ENCODE results near the gene HSPH1. TPM values are rescaled to one million over a fixed set of nuclear protein-coding genes. Genes with fewer than 3 reads are reported as not detected.

The HSPH1 gene
- total and polyA plus RNA-seq, 2 of the 8 experiments (the other 6 are each of a cell fraction or from before 2014, with no cell fraction given): 14.2 to 145 TPM

DNA sequence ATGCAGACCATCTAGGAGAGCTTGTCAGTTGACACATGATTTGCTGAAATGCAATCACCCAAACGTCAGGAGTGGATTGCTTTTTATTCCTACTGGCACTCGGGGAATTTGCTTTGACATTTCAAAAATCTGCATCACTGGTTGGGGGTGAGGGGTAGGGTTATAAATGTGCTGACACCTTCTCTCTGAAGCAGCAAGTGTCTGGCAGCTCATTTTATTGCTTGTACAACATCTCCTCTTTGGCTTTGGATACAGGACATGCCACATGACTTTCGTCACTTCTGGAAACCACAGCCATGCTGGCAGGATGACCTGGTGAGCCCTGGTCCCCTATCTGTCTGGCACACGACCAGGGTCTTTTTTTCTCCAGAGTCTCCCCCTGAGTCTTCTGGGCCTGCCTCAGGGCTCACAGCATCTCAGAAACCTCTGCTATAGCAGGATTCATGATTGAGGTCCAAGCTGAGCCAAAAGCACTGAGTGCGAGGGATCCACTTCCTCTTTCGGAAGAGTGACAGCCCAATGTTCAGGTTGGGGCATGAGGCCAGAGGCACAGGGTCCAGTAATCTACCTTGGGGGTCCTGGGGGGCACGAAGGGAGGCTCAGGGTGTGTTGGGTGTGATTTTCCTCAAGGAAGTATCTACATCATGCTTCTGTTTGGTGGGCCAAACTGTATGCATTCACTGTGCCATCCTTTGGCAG, 60.1 kb downstream of the HSPH1 start:
- peaks cover 0 to 5% (median 2%) of the 10 kb centered on the region in 4 experiments; a peak in 4 of 7 replicates for H3K4me1 ChIP-seq (replicated peaks in 1 of 4; ENCODE audit: control insufficient read depth in 3 of 4, insufficient read depth in 4 of 4, low read length in 3 of 4)
- no peaks in the 10 kb centered on the region for H3K27me3 ChIP-seq (replicated peaks in 1 of 4; ENCODE audit: control insufficient read depth in 3 of 4, extremely low read depth in 1 of 4, insufficient read depth in 3 of 4, low read length in 3 of 4)
- no peak overlapping the region for H2BK5ac ChIP-seq (ENCODE audit: low read depth, low read length)
- 0 out of 2 replicates have a peak overlapping the region, but pooled peaks have one; percentile 30 for H2AFZ ChIP-seq (ENCODE audit: low read length)
- ChIA-PET CTCF (ENCODE audit: partially characterized antibody) (interaction anchor here (1.4 to 2.0 kb wide), 2 partner anchors 50 to 57 kb away, joined by 4 read pairs; no protein-coding TSS in a partner anchor), POLR2A (ENCODE audit: partially characterized antibody) (no interaction called here)
- no peaks in the 10 kb centered on the region for H3K79me2 ChIP-seq (ENCODE audit: control insufficient read depth in 1 of 2, insufficient read depth in 2 of 2, low read length in 2 of 2)
- no peaks in the 10 kb centered on the region for H3K36me3 ChIP-seq (ENCODE audit: control insufficient read depth in 2 of 4, insufficient read depth in 4 of 4, low read length in 3 of 4)
- no peak overlapping the region for H4K5ac ChIP-seq (ENCODE audit: insufficient read length, low read depth, low read length)
- H3K4me3 ChIP-seq (ENCODE audit: extremely low read depth in 1 of 4, insufficient read depth in 2 of 4, low read depth in 3 of 4, low read length in 4 of 4): no peak overlapping the region
- H2BK15ac ChIP-seq (ENCODE audit: low read length): no peak overlapping the region
- no peak overlapping the region for H3K18ac ChIP-seq (ENCODE audit: extremely low read depth, low read length)
- no peak overlapping the region for H2BK12ac ChIP-seq (ENCODE audit: low read depth, low read length)
- no peak overlapping the region for H2BK20ac ChIP-seq (ENCODE audit: low read length)
- H3K4ac ChIP-seq (replicated peaks; ENCODE audit: insufficient read length, low read depth, low read length): no peak overlapping the region
- H4K8ac ChIP-seq (ENCODE audit: extremely low read depth, insufficient read depth, low read length): no peak overlapping the region; the same call in 1 of the 2 replicates
- no peak overlapping the region for H3K9ac ChIP-seq (replicated peaks in 1 of 4; ENCODE audit: extremely low read depth in 1 of 4, low read depth in 3 of 4, low read length in 3 of 4)
- H3K9me3 ChIP-seq (ENCODE audit: insufficient read depth in 2 of 2, low read depth in 1 of 2, low read length in 1 of 2): no peaks in the 10 kb centered on the region
- H3K23ac ChIP-seq (ENCODE audit: insufficient read length): no peak overlapping the region
- H3K4me2 ChIP-seq (ENCODE audit: insufficient read depth in 1 of 2, low read depth in 2 of 2, low read length in 2 of 2): no peak overlapping the region
- H2AK5ac ChIP-seq (ENCODE audit: low read depth, low read length): no peak overlapping the region
- no peak for FAIRE-seq
- H2BK120ac ChIP-seq (replicated peaks; ENCODE audit: low read depth, low read length): no peak overlapping the region
- no peak overlapping the region for H3K14ac ChIP-seq (ENCODE audit: insufficient read length)
- no peak for DNase-seq (ENCODE audit: low read depth in 1 of 2, low spot score in 2 of 2)
- H3K79me1 ChIP-seq (ENCODE audit: low read depth, low read length): no peaks in the 10 kb centered on the region
- no peak overlapping the region for H4K91ac ChIP-seq (replicated peaks; ENCODE audit: insufficient read length, low read length)
- H3K27ac ChIP-seq (ENCODE audit: low read depth, low read length): no peak overlapping the region
- 83% methylated on average over 6 of the region's 7 CpGs; no CpG with 5 or more reads in 1 of the 2 experiments for WGBS, 2 experiments (ENCODE audit: extremely low coverage in 1 of 2, insufficient coverage in 1 of 2, insufficient read length in 1 of 2, insufficient replicate concordance in 2 of 2, low coverage in 1 of 2, low lambda C conversion rate in 2 of 2, missing lambda C conversion rate in 1 of 2)
- H4K20me1 ChIP-seq (replicated peaks in 1 of 2; ENCODE audit: control insufficient read depth in 1 of 2, insufficient read depth in 2 of 2, low read length in 2 of 2): no peaks in the 10 kb centered on the region
- no peaks in the 10 kb centered on the region for H3K23me2 ChIP-seq (ENCODE audit: low read depth, low read length)
- H3K56ac ChIP-seq (replicated peaks; ENCODE audit: insufficient read length, low read depth, low read length): no peak overlapping the region
- no peak for TF ChIP-seq SRF (IDR thresholded peaks at IDR 0.05; ENCODE audit: low read depth, low read length)
- no peak for TF ChIP-seq KDM5A (IDR thresholded peaks at IDR 0.05; ENCODE audit: low read length)
- no peak for TF ChIP-seq JUN (IDR thresholded peaks at IDR 0.05; ENCODE audit: low read depth, low read length)
- TF ChIP-seq, protein P1, sequence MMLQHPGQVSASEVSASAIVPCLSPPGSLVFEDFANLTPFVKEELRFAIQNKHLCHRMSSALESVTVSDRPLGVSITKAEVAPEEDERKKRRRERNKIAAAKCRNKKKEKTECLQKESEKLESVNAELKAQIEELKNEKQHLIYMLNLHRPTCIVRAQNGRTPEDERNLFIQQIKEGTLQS (IDR thresholded peaks at IDR 0.05; ENCODE audit: insufficient read depth, low read depth, low read length): no peak
- no peak for TF ChIP-seq YY1 (IDR thresholded peaks at IDR 0.05; ENCODE audit: low read depth, low read length)
- TF ChIP-seq, protein P2, sequence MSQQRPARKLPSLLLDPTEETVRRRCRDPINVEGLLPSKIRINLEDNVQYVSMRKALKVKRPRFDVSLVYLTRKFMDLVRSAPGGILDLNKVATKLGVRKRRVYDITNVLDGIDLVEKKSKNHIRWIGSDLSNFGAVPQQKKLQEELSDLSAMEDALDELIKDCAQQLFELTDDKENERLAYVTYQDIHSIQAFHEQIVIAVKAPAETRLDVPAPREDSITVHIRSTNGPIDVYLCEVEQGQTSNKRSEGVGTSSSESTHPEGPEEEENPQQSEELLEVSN (IDR thresholded peaks at IDR 0.05): no peak
- TF ChIP-seq TAF1 (IDR thresholded peaks at IDR 0.05; ENCODE audit: low read depth, low read length): no peak
- TF ChIP-seq CHD2 (IDR thresholded peaks at IDR 0.05; ENCODE audit: low read length): no peak
- no peak for TF ChIP-seq EGR1 (IDR thresholded peaks at IDR 0.05; ENCODE audit: borderline replicate concordance, low read depth, low read length)
- no peak for TF ChIP-seq CEBPB (IDR thresholded peaks at IDR 0.05; ENCODE audit: low read depth, low read length)
- no peak for TF ChIP-seq ZNF274 (IDR thresholded peaks at IDR 0.05; ENCODE audit: borderline replicate concordance, extremely low read depth, low read length)
- TF ChIP-seq CTBP2 (IDR thresholded peaks at IDR 0.05; ENCODE audit: borderline replicate concordance, insufficient read depth, insufficient read length, low read length): no peak
- no peak for TF ChIP-seq SIRT6 (IDR thresholded peaks at IDR 0.05; ENCODE audit: low read length)

All from H1 (cell line).